CD14-positive monocyte (primary cell): ENCODE measurements around the gene BAD. TPM values are rescaled to one million over a fixed set of nuclear protein-coding genes. Genes with fewer than 3 reads are reported as not detected.

Experiments
- DNase-seq, 3 donors: peaks; one replicate each; pipeline ENCODE4 v3.0.0-alpha.2; 2011 to 2022
- H2AFZ ChIP-seq: 2 replicates; pipeline ENCODE4 v1.6.0; 2012; ENCODE audit warnings: mild to moderate bottlenecking, low read depth, low read length, inconsistent platforms; ENCODE audit not compliant: insufficient read depth, poor library complexity, severe bottlenecking
- H3K27ac ChIP-seq, 2 donors: 1 replicate in 1 of 2; 2 replicates in 1 of 2; pipeline ENCODE4 v1.5.1; 2012 to 2013; ENCODE audit warnings: low read length in 2 of 2, control low read depth in 1 of 2, inconsistent platforms in 1 of 2, low read depth in 1 of 2, mild to moderate bottlenecking in 1 of 2
- H3K27me3 ChIP-seq, 2 donors: one replicate each; pipeline versions ENCODE4 v1.6.0 to v1.6.1; 2011 to 2013; ENCODE audit warnings: low read length in 2 of 2; ENCODE audit not compliant: control insufficient read depth in 2 of 2, insufficient read depth in 2 of 2
- H3K36me3 ChIP-seq, 2 donors: replicated peaks in 1 of 2; 1 replicate in 1 of 2; 2 replicates in 1 of 2; pipeline versions ENCODE4 v1.5.1 to v1.6.1; 2012 to 2013; ENCODE audit warnings: low read length in 2 of 2, control low read depth in 1 of 2, inconsistent platforms in 1 of 2, mild to moderate bottlenecking in 1 of 2; ENCODE audit not compliant: insufficient read depth in 2 of 2, control insufficient read depth in 1 of 2
- H3K4me1 ChIP-seq, 2 donors: 1 replicate in 1 of 2; 2 replicates in 1 of 2; pipeline versions ENCODE4 v1.5.1 to v1.6.1; 2012 to 2013; ENCODE audit warnings: low read length in 2 of 2, control low read depth in 1 of 2, inconsistent platforms in 1 of 2, mild to moderate bottlenecking in 1 of 2, moderate library complexity in 1 of 2; ENCODE audit not compliant: insufficient read depth in 2 of 2, control insufficient read depth in 1 of 2
- H3K4me2 ChIP-seq: replicated peaks from 2 replicates; pipeline ENCODE3; 2012; ENCODE audit warnings: low read length, moderate library complexity, mild to moderate bottlenecking; ENCODE audit not compliant: poor library complexity, severe bottlenecking; ENCODE audit errors: extremely low read depth
- H3K4me3 ChIP-seq, 3 experiments: fragments of 200-600 bp in 1 of 3; sonication (generic) in 1 of 3; replicated peaks in 1 of 3; 1 replicate in 2 of 3; 2 replicates in 1 of 3; pipeline ENCODE4 v1.5.1; 2011 to 2013; ENCODE audit warnings: low read length in 3 of 3, mild to moderate bottlenecking in 3 of 3, control low read depth in 2 of 3, low read depth in 2 of 3, inconsistent platforms in 1 of 3, moderate library complexity in 1 of 3
- H3K79me2 ChIP-seq: 2 replicates; pipeline ENCODE4 v1.6.0; 2012; ENCODE audit warnings: mild to moderate bottlenecking, control low read depth, inconsistent platforms, low read length, moderate library complexity; ENCODE audit not compliant: insufficient read depth
- H3K9ac ChIP-seq: 2 replicates; pipeline ENCODE4 v1.6.0; 2017; ENCODE audit warnings: low read length, mild to moderate bottlenecking; ENCODE audit not compliant: insufficient read depth, poor library complexity, severe bottlenecking
- H3K9me3 ChIP-seq, 2 donors: replicated peaks in 1 of 2; 1 replicate in 1 of 2; 2 replicates in 1 of 2; pipeline versions ENCODE4 v1.5.1 to v1.6.1; 2012 to 2013; ENCODE audit warnings: low read length in 2 of 2, control low read depth in 1 of 2; ENCODE audit not compliant: control insufficient read depth in 1 of 2, insufficient read depth in 1 of 2
- H4K20me1 ChIP-seq: 2 replicates; pipeline ENCODE4 v1.6.0; 2012; ENCODE audit warnings: mild to moderate bottlenecking, low read length, control low read depth, moderate library complexity; ENCODE audit not compliant: insufficient read depth
- H3K27ac Mint-ChIP-seq, 7 donors: one replicate each; pipeline ENCODE4 v1.8.0; 2020; ENCODE audit warnings: mild to moderate bottlenecking in 7 of 7, mixed read lengths in 7 of 7, moderate library complexity in 6 of 7, inconsistent platforms in 2 of 7
- H3K27me3 Mint-ChIP-seq, 3 donors: one replicate each; pipeline ENCODE4 v1.8.0; 2021 to 2022; ENCODE audit warnings: low read depth in 3 of 3, mild to moderate bottlenecking in 3 of 3, mixed read lengths in 3 of 3, moderate library complexity in 3 of 3, inconsistent platforms in 1 of 3
- H3K36me3 Mint-ChIP-seq, 2 donors: one replicate each; pipeline ENCODE4 v1.8.0; 2020; ENCODE audit warnings: mixed read lengths in 2 of 2, inconsistent platforms in 1 of 2, mild to moderate bottlenecking in 1 of 2
- H3K4me1 Mint-ChIP-seq: one replicate; pipeline ENCODE4 v1.8.0; 2020; ENCODE audit warnings: mild to moderate bottlenecking, mixed read lengths
- H3K4me3 Mint-ChIP-seq, 2 donors: one replicate each; pipeline ENCODE4 v1.8.0; 2020; ENCODE audit warnings: mild to moderate bottlenecking in 2 of 2, mixed read lengths in 2 of 2, moderate library complexity in 1 of 2
- H3K9me3 Mint-ChIP-seq, 7 donors: one replicate each; pipeline ENCODE4 v1.8.0; 2020 to 2022; ENCODE audit warnings: mixed read lengths in 7 of 7, mild to moderate bottlenecking in 6 of 7, moderate library complexity in 6 of 7, inconsistent platforms in 2 of 7
- CTCF ChIP-seq: fragments of 200-600 bp; IDR thresholded peaks from one replicate; pipeline ENCODE4 v1.8.0; 2022; ENCODE audit warnings: antibody characterized with exemption, mild to moderate bottlenecking
- WGBS: methylation state at CpG from one replicate; pipeline ENCODE4 v1.1.5; 2013; ENCODE audit warnings: missing lambda C conversion rate; ENCODE audit not compliant: insufficient coverage; 5-methylcytosine and 5-hydroxymethylcytosine counted together
- intact Hi-C, 2 donors: fragments of 100-400 bp; cut with micrococcal nuclease; formaldehyde crosslinking; loops; one replicate each; pipeline versions ENCODE4 v1.15.0 to v1.15.1; 2023
- polyA plus RNA-seq, 3 donors: library from polyadenylated mRNA; depleted of rRNA in 1 of 3; unstranded in 2 of 3; stranded (reverse) in 1 of 3; fragments of 300-500 nt in 2 of 3; fragments of >200 nt in 1 of 3; fragmentation: Illumina TruSeq in 2 of 3; gene quantifications; 1 replicate in 2 of 3; 2 replicates in 1 of 3; pipeline ENCODE4 v1.2.3, GENCODE V29; 2012 to 2021

BAD gene
- polyA plus RNA-seq, 3 donors = 21.1 to 63.2 (median 48.7) TPM

- Histone ChIP-seq H3K9ac (no peak overlapping the region), H3K79me2 (peaks cover 8% of the 10 kb centered on the region), H3K36me3 (peaks cover 4 to 25% of the 10 kb centered on the region in 2 donors), H3K4me1 (peaks cover 8 to 10% of the 10 kb centered on the region in 2 donors), H3K27ac (no peak overlapping the region), H3K27me3 (no peaks in the 10 kb centered on the region), H3K9me3 (no peaks in the 10 kb centered on the region), H3K4me3 (no peak overlapping the region), H4K20me1 (no peaks in the 10 kb centered on the region), H3K4me2 (no peak overlapping the region), H2AFZ (no peak overlapping the region)
- H3K9me3 Mint-ChIP-seq = no peaks in the 10 kb centered on the region
- DNase-seq = no peak
- WGBS = 97% methylated on average over 13 of the region's 15 CpGs
- peak overlapping the region in 1 of 7 donors; percentile 26 for H3K27ac Mint-ChIP-seq
- H3K36me3 Mint-ChIP-seq = peaks cover 16 to 33% of the 10 kb centered on the region in 2 donors
- no peak overlapping the region for H3K4me3 Mint-ChIP-seq
- peaks cover 8% of the 10 kb centered on the region for H3K4me1 Mint-ChIP-seq
- TF ChIP-seq CTCF = no peak
- intact Hi-C loops = no loop called here
- peaks cover 0 to 1% (median 0%) of the 10 kb centered on the region in 3 donors for H3K27me3 Mint-ChIP-seq
Observed at GRCh38 chr11:64275031-64275800, 9.2 kb downstream of the BAD start.

GRCh38 chr11:64269540-64270220, 14.8 kb downstream of the BAD start:
- Mint-ChIP-seq H3K27me3 (no peaks in the 10 kb centered on the region), H3K9me3 (no peaks in the 10 kb centered on the region), H3K4me3 (peak overlapping the region; percentile 94 to 98), H3K4me1 (peaks cover 29% of the 10 kb centered on the region), H3K27ac (peak overlapping the region; percentile 96 to 99 (median 98)), H3K36me3 (peaks cover 14 to 27% of the 10 kb centered on the region in 2 donors)
- peak; percentile 98 to 100 (median 99) for DNase-seq
- no peaks in the 10 kb centered on the region for H3K27me3 ChIP-seq
- under 1% methylated on average over 58 of the region's 58 CpGs for WGBS
- H3K9me3 ChIP-seq = no peaks in the 10 kb centered on the region
- peak overlapping the region; percentile 84 to 97 for H3K27ac ChIP-seq
- TF ChIP-seq CTCF = peak; percentile 17
- H3K36me3 ChIP-seq = peaks cover 19% of the 10 kb centered on the region in 2 donors
- intact Hi-C loops = loop anchor here (1.0 to 5.0 kb wide), 5 partner anchors 15 to 35 kb away; partner anchors contain the start of genes BAD (in 2 of the 2), CATSPERZ (in 1 of the 2) and GPR137 (in 1 of the 2)
- peak overlapping the region; percentile 61 to 95 (median 67) for H3K4me3 ChIP-seq
- peak overlapping the region; percentile 89 for H3K4me2 ChIP-seq
- H4K20me1 ChIP-seq = no peaks in the 10 kb centered on the region
- peak overlapping the region; percentile 94 for H3K9ac ChIP-seq
- H3K4me1 ChIP-seq = peaks cover 29 to 34% of the 10 kb centered on the region in 2 donors
- H3K79me2 ChIP-seq = peaks cover 8% of the 10 kb centered on the region
- H2AFZ ChIP-seq = peak overlapping the region; percentile 85
